Inflammatory macrophage (primary cell): ENCODE data around the gene VEPH1.

ENCODE experiments used
- DNase-seq, 2 donors: peaks; one replicate each; pipeline ENCODE4 v3.0.0-alpha.2; 2020 to 2022
- total RNA-seq, 18 experiments: gene quantifications; one replicate each; lab custom pipeline; 2026; ENCODE audit warnings: mixed read lengths in 6 of 18, inconsistent platforms in 2 of 18; lab: John Stamatoyannopoulos, UW

VEPH1 gene
- total RNA-seq = 0 to 0.29 (median 0.07) reads per million in 18 experiments

DNA sequence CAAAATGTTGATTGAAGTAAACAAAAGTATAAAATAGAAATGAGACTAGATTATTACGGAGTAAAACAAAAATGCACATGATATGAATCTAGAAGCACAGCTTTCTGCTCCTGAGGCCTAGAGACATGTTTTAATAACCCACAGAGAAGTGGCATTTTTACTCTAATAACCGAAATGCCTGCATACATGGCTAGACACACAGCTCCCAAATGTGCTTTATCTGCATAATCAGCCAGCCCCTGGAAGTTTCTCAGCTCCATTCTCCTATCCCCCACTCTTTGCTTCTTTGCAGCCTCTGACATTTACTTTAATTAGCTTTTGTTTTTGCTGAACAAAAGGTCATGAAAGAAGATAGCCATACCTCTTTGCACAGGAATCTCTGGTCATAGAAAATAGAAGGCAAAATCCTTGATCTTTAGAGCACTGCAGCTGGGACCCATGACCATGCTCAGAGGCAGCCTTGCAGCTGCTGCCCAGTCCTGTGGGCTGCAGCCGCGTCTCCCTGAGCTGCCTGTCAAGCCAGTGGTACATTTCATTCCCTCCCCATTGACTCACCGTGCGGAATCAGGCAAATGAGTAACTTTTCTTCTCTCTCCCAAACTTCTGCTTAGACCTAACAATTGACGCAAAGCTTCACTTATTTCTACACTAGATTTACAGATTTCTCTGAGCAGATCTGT lies at the start of gene VEPH1:
Gene VEPH1 (minus strand): TSS at position 501 of the 680 bp plus-strand sequence. CDS start 8,067 bp downstream, outside the sequence.
- no peak for DNase-seq

DNA sequence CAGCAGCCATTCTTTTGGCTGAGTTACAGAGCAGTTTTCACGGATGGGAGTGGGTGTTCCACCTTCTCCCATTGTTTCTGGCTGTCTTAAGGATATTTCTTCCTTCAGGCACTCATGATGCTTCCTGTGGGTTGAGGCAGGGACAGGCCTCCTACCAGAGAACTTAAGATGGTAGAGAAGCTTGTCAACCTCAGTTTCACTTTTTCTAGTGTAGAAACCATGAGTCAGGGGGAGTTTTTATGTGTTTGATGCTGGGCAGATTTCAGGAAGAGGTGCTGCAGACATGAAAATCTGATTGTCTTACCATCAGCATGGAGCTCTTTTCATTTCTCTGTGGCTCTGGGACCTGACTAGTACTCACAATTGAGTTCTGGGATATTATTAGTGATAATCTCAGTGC lies 48.7 kb upstream of the VEPH1 start:
- DNase-seq = no peak

DNA sequence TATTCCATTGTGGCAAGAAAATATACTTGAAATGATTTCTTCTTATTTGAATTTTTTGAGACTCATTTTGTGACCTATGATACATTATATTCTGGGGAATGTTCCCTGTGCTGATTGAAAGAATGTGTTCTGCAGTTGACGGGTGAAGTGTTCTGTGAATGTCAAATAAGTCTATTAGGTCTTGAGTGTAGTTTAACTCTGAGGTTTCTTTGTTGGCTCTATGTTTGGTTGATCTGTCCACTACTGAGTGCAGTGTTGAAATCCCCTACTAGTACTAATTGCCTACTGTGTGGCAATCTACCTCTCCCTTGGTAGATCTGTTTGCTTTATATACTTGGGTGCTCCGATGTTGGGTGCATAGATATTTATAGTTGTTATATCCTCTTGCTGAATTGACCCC lies 46.3 kb upstream of the VEPH1 start:
- no peak for DNase-seq

DNA sequence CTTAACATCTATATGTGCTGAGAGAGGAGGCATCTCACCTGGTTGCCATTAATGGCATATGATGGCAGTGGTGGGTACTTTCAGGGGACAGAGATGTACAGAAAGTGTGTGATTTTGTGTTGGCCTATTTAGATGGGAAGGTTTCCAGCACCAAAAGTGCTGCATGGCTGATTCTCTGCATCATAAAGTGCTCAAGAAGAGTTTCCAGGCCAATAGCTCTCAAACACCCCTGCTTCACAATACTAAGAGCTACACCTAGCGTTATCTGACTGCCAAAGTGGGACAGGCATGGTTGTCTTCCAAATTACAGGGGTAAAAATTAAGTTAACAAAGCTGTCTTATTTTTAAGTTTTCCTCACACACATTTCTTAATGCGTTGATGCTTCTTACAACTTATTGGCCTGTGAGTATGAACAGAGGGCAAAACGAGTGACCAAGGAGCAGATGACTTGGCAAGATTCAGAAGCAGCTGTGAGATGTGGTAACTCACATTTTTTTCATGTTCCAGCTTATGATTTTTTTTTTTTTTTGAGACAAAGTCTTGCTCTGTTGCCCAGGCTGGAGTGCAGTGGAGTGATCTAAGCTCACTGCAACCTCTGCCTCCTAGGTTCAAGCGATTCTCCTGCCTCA lies 41.4 kb upstream of the VEPH1 start:
- DNase-seq = no peak

DNA sequence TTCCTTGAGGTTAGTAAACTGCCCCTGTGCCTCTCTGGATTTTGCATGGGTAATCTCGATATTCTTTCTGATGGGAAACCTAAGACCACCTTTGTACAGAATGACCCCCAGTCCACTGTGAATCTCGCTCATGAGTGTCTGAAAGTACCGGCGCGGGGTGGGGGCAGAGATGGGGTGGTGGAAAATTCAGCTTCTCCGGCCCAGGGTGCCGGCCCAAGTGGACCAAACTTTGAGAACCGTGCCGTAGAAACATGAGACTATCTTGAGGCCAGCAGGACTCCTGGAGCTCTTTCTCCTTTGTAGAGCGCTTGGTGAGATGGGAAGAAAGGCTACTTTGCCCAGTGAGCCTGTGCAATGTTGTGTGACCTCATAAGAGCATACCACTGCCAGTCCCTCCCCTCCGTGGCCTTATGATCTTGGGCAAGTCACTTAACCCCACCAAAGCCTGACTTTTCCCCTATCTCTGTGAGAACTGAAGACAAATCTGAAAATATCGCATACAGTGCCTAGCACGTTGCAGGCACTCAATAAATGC lies 40.4 kb upstream of the VEPH1 start:
- no peak for DNase-seq

DNA sequence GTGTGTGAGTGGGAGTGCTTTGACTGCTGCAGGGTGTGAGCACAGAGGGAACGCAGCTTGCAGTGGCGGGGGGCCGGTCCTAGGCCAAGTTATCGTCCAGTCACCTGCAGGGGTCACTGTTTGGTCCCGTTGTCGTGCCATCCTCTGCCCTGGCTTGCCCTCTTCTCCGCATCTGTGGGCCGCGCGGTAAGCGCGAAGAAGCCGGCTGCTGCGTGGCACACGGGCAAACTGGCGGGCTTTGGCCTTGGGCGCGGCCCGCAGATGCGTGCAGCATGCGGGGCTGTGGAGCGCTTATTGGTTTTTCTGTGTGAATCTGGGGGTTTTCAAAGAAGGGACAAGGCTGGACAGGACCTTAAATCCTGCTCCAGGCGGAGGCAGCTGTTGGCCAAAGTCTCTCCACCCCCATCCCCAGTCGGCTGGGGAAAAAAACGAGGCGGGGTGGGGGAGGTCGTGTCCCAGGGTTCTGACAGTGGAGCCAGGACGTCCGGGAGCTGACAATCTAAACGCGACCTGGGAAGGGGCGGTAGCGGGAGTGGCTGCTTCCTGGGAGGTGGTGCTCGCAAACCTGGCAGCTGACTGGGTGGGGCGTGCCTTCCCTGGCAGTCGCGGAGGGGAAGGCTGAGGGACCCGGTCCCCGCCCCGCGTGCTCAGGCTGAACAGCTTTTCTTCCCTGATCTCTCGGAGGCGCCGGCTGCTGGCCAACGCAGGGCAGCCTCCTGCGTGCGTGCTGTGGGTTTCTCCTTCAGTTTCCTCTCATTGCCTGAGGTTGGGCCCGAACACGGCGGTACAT lies 39.7 kb upstream of the VEPH1 start:
- DNase-seq = peak in 1 of 2 donors; percentile 20

GRCh38 chr3:157541506-157542236 lies 38.5 kb upstream of the VEPH1 start:
- no peak for DNase-seq

DNA sequence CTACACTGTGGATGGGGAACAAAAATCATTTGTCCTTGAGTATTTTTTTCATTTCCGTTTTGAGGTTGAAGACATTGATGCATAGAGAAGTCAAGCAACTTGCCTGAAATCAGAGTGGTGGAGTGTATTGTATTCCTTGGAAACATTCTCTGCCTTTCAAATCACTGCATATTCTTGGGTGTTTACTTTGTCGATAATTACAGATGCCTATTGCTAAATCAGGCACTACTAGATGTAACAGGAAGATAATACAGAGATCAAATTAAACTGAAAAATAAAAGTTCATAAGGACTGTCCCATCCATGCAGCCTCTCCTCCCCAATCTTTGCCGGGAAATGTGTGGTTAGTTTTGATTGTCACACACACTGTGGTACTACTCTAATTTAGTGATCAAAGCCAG lies 37.4 kb upstream of the VEPH1 start:
- no peak for DNase-seq

GRCh38 chr3:157535667-157536066 lies 32.5 kb upstream of the VEPH1 start:
- DNase-seq = no peak

GRCh38 chr3:157534725-157535161 lies 31.5 kb upstream of the VEPH1 start:
- no peak for DNase-seq

DNA sequence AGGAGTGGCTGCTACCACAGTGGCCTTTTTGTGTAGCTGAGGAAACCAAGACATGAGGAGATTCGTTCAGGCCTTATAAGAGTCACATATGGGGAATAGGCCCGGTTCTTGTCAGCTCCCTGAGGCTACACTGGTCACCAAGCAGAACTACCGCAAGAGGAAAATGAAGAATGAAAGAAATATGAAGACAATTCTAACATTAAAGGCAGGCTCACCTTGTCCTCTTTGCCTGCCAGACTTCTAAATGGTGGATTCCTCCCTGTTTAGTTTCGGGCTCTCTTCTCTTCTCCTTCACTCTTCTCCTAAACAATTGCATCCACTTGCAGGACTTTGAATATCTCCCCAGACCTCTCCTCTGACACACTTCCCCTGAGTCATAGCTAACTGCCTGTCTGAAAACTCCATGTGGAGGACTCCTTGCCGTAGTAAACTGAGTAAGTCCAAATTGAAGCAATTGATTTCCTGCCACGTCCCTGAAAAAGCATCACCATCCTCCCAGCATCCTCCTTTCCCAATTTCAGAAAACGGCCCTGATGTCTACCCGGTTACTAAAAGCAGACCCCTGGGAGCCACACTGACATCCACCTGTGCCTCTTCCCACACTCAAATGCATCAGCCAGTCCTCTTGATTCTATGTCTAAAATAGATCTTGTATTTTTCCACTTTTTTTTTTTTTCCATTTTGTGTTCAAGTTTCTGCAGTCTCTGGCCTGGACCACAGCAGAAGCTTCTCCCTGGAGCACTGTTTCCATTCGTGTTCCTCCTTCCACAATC lies 30.3 kb upstream of the VEPH1 start:
- DNase-seq = no peak

- DNase-seq = peak; percentile 61 to 66
Measured at GRCh38 chr3:157532529-157533297, 29.5 kb upstream of the VEPH1 start.

DNA sequence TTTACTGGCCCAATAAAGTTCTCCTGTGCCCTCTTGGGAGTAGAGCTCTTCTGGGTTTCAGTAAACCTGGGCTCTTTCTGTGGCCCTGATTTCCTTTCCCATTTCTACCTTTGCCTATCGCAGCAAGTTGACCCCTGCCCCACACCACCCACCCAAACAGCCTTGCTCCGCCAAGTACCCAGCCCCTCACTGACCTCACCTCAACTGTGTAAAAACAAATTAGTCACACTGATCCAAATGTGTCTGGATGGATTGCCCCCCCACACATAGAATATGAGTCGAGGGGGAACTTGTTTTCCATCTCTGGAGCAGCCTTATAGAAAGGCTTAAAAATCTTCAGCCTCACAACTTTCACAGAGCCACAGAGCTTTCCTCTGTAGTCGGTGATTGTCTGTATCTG lies 28.6 kb upstream of the VEPH1 start:
- DNase-seq = no peak

DNA sequence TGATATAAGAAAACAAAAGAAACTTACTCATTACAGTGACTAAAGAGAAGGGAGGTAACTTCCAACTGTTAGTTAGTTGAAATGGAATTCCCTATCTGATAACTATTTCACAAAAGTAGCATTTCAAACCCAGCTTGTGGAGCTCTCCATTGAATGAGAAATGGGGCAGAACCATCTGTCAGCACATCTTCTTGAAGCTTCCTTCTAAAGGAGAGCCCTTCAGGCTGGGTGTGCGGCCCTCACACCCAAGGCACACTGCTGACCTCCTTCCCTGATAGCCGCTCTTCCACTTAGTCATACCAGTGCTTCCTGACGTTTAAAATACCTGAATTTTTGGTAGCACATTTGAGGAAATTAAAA lies 28.1 kb upstream of the VEPH1 start:
- DNase-seq = no peak

DNA sequence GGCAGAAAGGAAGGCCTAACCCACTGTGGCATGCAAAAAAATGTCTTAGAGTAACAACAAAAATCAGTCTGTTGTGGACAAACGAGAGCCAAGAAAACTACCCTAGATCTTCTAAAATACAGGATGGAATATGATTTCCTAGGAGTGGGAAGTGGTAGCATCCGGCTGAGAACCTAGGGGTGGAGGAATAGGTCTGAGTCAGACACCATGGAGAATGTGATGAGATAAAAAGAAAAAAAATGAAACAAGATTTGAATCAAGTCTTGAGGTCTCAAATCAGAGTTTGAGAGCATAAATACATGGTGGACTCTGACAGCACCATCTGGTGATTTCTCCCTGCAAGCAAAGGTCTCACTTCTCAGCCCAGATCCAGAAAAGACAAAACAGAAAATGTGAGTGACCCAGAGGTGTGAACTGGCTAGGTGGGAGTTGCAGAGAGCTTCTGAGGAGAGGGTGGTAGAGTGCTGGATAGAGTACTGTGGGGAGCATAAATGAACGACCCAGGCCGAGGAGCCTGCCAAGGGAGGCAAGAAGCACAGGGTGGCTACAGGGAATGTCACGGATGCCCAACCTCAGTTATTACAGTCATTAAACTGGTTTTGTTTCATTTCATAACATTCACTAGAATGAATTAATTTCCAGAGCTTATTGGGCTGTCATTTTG lies 27.6 kb upstream of the VEPH1 start:
- no peak for DNase-seq

GRCh38 chr3:157529751-157530150 lies 26.5 kb upstream of the VEPH1 start:
- no peak for DNase-seq

- no peak for DNase-seq
Measured at GRCh38 chr3:157529085-157529484, 25.9 kb upstream of the VEPH1 start.

DNA sequence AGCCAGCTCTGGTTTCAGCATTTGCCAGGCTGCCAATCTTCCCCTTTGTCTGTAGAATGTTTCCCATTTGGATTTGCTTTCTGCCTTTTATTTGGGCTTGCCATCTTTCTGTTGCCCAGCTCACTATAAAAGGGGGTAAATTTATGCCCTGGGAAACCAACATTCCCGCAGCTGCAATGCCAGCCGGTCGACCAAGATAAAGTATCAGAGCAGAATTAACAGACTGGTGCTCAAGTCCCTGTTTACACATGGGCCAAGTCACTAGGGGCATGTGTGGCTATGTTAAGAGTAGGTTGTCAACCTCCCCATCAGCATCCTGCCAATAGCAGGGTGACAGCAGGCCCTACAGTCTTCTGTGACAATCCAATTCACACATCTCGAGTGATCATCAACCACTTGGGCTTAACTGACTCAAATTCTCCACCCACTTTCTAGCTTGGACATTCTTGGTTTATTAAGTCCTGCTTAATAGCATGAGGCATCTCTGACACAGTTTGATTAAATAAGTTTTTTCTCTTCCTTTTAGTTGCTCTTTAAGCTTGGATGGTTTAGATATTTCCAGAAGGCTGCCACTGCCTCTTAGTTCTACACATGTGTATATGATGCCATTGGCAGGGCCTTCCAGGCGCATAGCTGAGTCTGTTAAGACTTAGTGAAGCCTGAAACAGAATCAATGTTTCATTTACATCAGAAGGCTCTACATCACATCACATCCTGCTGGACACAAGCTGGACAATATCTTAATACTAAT lies 24.1 kb upstream of the VEPH1 start:
- no peak for DNase-seq

GRCh38 chr3:157526036-157526435 lies 22.8 kb upstream of the VEPH1 start:
- no peak for DNase-seq

GRCh38 chr3:157523814-157524213 lies 20.6 kb upstream of the VEPH1 start:
- DNase-seq = no peak
